Endothelial cell (in vitro differentiated cells): Measurements from ENCODE around the gene GDNF. TPM values are rescaled to one million over a fixed set of nuclear protein-coding genes. Genes with fewer than 3 reads are reported as not detected.

Experiments
- DNase-seq: peaks from one replicate; pipeline ENCODE4 v3.0.0; 2021; ENCODE audit warnings: low spot score
- H3K27ac Mint-ChIP-seq: one replicate; pipeline ENCODE4 v1.8.0; 2021; ENCODE audit warnings: mixed read lengths, inconsistent platforms; ENCODE audit not compliant: unreplicated experiment
- H3K27me3 Mint-ChIP-seq: one replicate; pipeline ENCODE4 v1.8.0; 2021; ENCODE audit warnings: mild to moderate bottlenecking, moderate library complexity, mixed read lengths, inconsistent platforms; ENCODE audit not compliant: unreplicated experiment
- H3K36me3 Mint-ChIP-seq: one replicate; pipeline ENCODE4 v1.8.0; 2021; ENCODE audit warnings: mild to moderate bottlenecking, low read depth, mixed read lengths, inconsistent platforms; ENCODE audit not compliant: unreplicated experiment
- H3K4me1 Mint-ChIP-seq: one replicate; pipeline ENCODE4 v1.8.0; 2021; ENCODE audit warnings: mild to moderate bottlenecking, mixed read lengths, inconsistent platforms; ENCODE audit not compliant: unreplicated experiment
- H3K4me3 Mint-ChIP-seq: one replicate; pipeline ENCODE4 v1.8.0; 2021; ENCODE audit warnings: mild to moderate bottlenecking, mixed read lengths, inconsistent platforms; ENCODE audit not compliant: unreplicated experiment
- H3K9me3 Mint-ChIP-seq: one replicate; pipeline ENCODE4 v1.8.0; 2021; ENCODE audit warnings: mixed read lengths, inconsistent platforms; ENCODE audit not compliant: unreplicated experiment
- CTCF ChIP-seq: fragments of 200-600 bp; sonication (generic); IDR thresholded peaks from one replicate; pipeline ENCODE4 v1.5.0; 2021; ENCODE audit warnings: antibody characterized with exemption; ENCODE audit not compliant: unreplicated experiment
- total RNA-seq: library from RNA; stranded (reverse); fragmentation: NEBNext Ultra II Directional; extraction: Animal tissue kit (Norgen Biotek cat#: 25700); gene quantifications from one replicate; pipeline ENCODE4 v1.2.1, GENCODE V29; 2021; ENCODE audit not compliant: unreplicated experiment

GDNF gene
- total RNA-seq, 1 donor from 2014 or later: not detected

- TF ChIP-seq CTCF: no peak
- H3K36me3 Mint-ChIP-seq: no peaks in the 10 kb centered on the region
- H3K27ac Mint-ChIP-seq: no peak overlapping the region
- H3K4me1 Mint-ChIP-seq: peaks cover 24% of the 10 kb centered on the region
- no peaks in the 10 kb centered on the region for H3K9me3 Mint-ChIP-seq
- peak overlapping the region; percentile 70 for H3K4me3 Mint-ChIP-seq
- DNase-seq: peak; percentile 47
- peaks cover 29% of the 10 kb centered on the region for H3K27me3 Mint-ChIP-seq
These were observed 1.5 kb downstream of the GDNF start for GRCh38 chr5:37838152-37838932.

GRCh38 chr5:37837414-37838032, 2.3 kb downstream of the GDNF start:
- Mint-ChIP-seq H3K4me1 (peaks cover 24% of the 10 kb centered on the region), H3K27me3 (peaks cover 29% of the 10 kb centered on the region), H3K9me3 (no peaks in the 10 kb centered on the region), H3K36me3 (no peaks in the 10 kb centered on the region), H3K27ac (no peak overlapping the region), H3K4me3 (peak overlapping the region; percentile 84)
- DNase-seq: peak; percentile 73
- TF ChIP-seq CTCF: peak; percentile 74

- no peaks in the 10 kb centered on the region for H3K9me3 Mint-ChIP-seq
- H3K4me1 Mint-ChIP-seq: peaks cover 24% of the 10 kb centered on the region
- DNase-seq: peak; percentile 41
- H3K27me3 Mint-ChIP-seq: peaks cover 29% of the 10 kb centered on the region
- TF ChIP-seq CTCF: no peak
- no peaks in the 10 kb centered on the region for H3K36me3 Mint-ChIP-seq
- peak overlapping the region; percentile 84 for H3K4me3 Mint-ChIP-seq
- no peak overlapping the region for H3K27ac Mint-ChIP-seq
These were observed 3.0 kb downstream of the GDNF start for GRCh38 chr5:37836592-37837413.

DNA sequence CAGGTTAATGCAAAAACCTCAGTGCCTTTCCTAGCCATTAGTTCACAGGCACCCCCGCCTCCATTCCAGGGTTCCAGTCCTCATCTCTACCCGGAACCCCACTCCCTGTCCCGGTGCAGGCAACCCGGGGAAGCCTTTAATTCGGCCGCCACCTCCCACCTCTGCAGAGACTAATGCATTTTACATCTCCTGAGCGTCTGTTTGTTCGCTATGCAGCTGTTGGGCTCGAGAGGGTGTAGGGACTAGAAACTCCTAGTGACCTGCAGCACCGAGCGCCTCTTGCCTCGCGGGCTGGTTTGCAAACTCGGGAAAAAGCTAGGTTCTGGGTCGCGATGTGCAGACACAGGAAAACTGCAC, 3.6 kb downstream of the GDNF start:
- TF ChIP-seq CTCF: no peak
- Mint-ChIP-seq H3K27ac (no peak overlapping the region), H3K27me3 (peaks cover 27% of the 10 kb centered on the region), H3K4me3 (no peak overlapping the region), H3K4me1 (peaks cover 24% of the 10 kb centered on the region), H3K36me3 (no peaks in the 10 kb centered on the region), H3K9me3 (no peaks in the 10 kb centered on the region)
- peak; percentile 14 for DNase-seq
